ENCODE data around the gene FKBP3. TPM values are rescaled to one million over a fixed set of nuclear protein-coding genes. Genes with fewer than 3 reads are reported as not detected.
"Not testable (repeated sequence)": the region's sequence is repeated elsewhere in the genome, so short reads cannot be mapped to it uniquely, and the experiment has no call there.

The FKBP3 gene
- total and polyA plus RNA-seq, 2 donors, result 51.0 to 53.9 TPM

DNA sequence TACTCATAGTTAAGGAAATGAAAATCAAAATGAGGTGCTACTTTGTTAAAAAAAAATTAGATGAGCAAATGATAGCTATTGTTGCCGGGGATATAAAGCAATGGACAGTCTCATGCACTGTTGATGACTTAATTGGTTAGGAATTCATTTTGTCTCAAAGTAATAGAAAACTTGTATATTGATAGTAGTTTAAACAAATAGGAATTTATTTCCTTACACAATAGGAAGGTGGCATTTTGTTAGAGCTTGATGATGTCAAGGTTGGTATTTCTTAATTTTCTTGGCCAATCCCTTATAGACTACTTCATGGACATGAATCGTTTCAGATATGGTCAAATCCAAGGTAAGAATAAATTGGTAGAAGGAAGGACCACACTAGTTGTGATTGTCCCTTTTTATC lies 42.6 kb downstream of the FKBP3 start:
- Histone ChIP-seq H3K36me3 (ENCODE audit: insufficient read depth) (no peaks in the 10 kb centered on the region), H3K4me1 (ENCODE audit: insufficient read depth) (no peaks in the 10 kb centered on the region), H3K4me3 (ENCODE audit: low read depth, low read length) (no peak overlapping the region), H3K27ac (ENCODE audit: low read depth) (no peak overlapping the region)
- 89% methylated on average over 2 of the region's 2 CpGs for WGBS
- no peak for DNase-seq (ENCODE audit: extremely low spot score)

DNA sequence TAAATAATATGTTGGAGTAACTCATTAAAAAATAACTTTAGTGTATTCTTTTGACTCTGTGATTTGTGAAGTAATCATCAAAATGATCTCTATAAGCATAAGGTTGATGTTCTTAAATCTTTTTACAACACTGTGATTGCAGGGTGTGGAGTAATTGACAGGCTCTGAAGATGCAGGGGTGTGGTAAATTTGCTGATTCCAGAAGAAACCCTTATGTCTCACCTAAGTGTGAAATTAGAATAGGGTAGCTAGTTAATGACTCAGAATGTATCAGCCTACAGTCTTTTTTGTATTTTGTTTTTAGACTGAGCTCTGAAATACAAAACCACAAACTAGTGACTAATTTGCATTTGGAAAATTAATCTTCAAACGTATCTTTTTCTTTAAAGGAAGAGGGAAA lies 44.5 kb downstream of the FKBP3 start:
- no peak overlapping the region for H3K27ac ChIP-seq (ENCODE audit: low read depth)
- no peak overlapping the region for H3K4me3 ChIP-seq (ENCODE audit: low read depth, low read length)
- 54% methylated on average over 1 of the region's 1 CpG for WGBS
- DNase-seq (ENCODE audit: extremely low spot score), result no peak
- no peaks in the 10 kb centered on the region for H3K36me3 ChIP-seq (ENCODE audit: insufficient read depth)
- peaks cover 1% of the 10 kb centered on the region for H3K4me1 ChIP-seq (ENCODE audit: insufficient read depth)

- Histone ChIP-seq H3K27ac (ENCODE audit: low read depth) (no peak overlapping the region), H3K36me3 (ENCODE audit: insufficient read depth) (no peaks in the 10 kb centered on the region), H3K4me3 (ENCODE audit: low read depth, low read length) (peak overlapping the region; percentile 73), H3K4me1 (ENCODE audit: insufficient read depth) (peaks cover 1% of the 10 kb centered on the region)
- no peak for DNase-seq (ENCODE audit: extremely low spot score)
- 3% methylated on average over 4 of the region's 4 CpGs for WGBS
Measured at GRCh38 chr14:45084946-45085346, 49.3 kb downstream of the FKBP3 start.

DNA sequence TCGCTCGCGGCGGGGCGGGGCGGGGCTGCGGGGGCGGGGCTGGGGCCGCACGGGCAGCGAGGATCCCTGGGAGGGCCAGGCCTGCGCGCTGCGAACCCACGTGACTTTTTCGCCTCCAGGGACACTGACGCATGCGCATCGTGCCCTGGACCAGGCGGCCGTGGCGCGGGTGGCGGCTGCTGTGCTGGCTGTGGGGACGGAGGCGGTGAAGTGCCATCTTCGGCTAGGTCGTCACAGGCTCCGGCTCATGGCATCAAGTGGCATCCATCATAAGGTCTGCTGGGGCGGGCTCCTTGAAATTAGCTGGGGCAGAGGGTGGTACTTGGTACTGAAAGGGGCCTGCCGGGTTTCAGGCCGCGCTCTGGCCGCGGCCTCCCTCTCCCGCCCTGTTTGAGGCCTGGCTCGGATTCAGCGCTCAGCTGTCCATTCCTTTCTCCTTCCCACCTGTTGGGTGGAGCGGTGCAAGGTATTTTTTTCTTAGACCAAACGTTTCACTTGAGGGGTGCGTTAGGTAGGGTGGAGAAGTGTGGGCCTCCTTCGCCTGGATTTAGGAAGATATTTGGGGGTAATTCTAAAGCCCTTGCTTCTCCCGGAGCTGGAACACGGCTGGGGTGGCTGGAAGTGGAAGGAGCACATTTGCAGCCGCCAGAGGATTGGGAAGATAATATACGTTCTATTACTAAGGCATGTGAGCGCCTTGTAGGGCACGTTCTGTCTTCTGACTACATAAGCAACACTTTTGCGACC lies 50.1 kb downstream of the FKBP3 start, which contains the start of gene PRPF39:
PRPF39 (plus strand) TSS at position 141 of the 747 bp plus-strand sequence. CDS start 11,124 bp downstream, outside the sequence.
- peaks cover 1% of the 10 kb centered on the region for H3K4me1 ChIP-seq (ENCODE audit: insufficient read depth)
- peak within 1 kb of the TSS; percentile 35 for H3K27ac ChIP-seq (ENCODE audit: low read depth)
- peak; percentile 83 for DNase-seq (ENCODE audit: extremely low spot score)
- under 1% methylated on average over 49 of the region's 49 CpGs for WGBS
- no peaks in the 10 kb centered on the region for H3K36me3 ChIP-seq (ENCODE audit: insufficient read depth)
- peak within 1 kb of the TSS; percentile 73 for H3K4me3 ChIP-seq (ENCODE audit: low read depth, low read length)

GRCh38 chr14:45083617-45083975 lies 50.7 kb downstream of the FKBP3 start:
- under 1% methylated on average over 10 of the region's 10 CpGs for WGBS
- no peaks in the 10 kb centered on the region for H3K36me3 ChIP-seq (ENCODE audit: insufficient read depth)
- peaks cover 1% of the 10 kb centered on the region for H3K4me1 ChIP-seq (ENCODE audit: insufficient read depth)
- DNase-seq (ENCODE audit: extremely low spot score), result peak; percentile 11
- no peak overlapping the region for H3K27ac ChIP-seq (ENCODE audit: low read depth)
- peak overlapping the region; percentile 73 for H3K4me3 ChIP-seq (ENCODE audit: low read depth, low read length)

DNA sequence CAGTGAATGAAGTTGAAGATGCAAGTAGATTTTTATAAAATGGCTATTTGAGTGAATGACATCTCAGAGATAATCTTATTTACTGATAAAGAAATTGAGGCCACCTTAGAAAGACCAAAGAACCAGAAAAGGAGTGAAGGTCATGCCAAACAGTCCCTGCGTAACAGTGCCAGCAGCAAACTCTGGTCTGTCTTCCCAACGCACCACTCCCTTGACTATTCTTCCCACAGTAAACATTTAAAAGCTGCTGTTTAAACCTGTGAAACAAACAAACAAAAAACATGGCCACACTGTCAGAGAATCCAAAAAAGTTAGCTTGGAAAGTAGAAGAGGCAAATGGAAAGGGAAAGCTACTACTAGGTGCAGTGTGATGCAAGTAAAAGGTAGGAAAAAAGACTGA lies 51.9 kb downstream of the FKBP3 start:
- no peak overlapping the region for H3K27ac ChIP-seq (ENCODE audit: low read depth)
- peaks cover 1% of the 10 kb centered on the region for H3K4me1 ChIP-seq (ENCODE audit: insufficient read depth)
- no peak for DNase-seq (ENCODE audit: extremely low spot score)
- H3K36me3 ChIP-seq (ENCODE audit: insufficient read depth), result no peaks in the 10 kb centered on the region
- WGBS, result 77% methylated on average over 2 of the region's 2 CpGs
- H3K4me3 ChIP-seq (ENCODE audit: low read depth, low read length), result no peak overlapping the region

DNA sequence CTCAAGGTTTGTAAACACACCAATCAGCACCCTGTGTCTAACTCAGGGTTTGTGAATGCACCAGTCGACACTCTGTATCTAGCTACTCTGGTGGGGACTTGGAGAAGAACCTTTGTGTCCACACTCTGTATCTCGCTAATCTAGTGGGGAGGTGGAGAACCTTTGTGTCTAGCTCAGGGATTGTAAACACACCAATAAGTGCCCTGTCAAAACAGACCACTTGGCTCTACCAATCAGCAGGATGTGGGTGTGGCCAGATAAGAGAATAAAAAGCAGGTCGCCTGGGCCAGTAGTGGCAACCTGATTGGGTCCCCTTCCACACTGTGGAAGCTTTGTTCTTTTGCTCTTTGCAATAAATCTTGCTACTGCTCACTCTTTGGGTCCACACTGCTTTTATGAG lies 53.2 kb downstream of the FKBP3 start:
- not testable (repeated sequence) for DNase-seq (ENCODE audit: extremely low spot score); H3K4me3 ChIP-seq (ENCODE audit: low read depth, low read length); H3K27ac ChIP-seq (ENCODE audit: low read depth); H3K36me3 ChIP-seq (ENCODE audit: insufficient read depth); H3K4me1 ChIP-seq (ENCODE audit: insufficient read depth)
- 90% methylated on average over 3 of the region's 3 CpGs for WGBS

GRCh38 chr14:45080416-45080968 lies 53.8 kb downstream of the FKBP3 start:
- H3K27ac ChIP-seq (ENCODE audit: low read depth); H3K36me3 ChIP-seq (ENCODE audit: insufficient read depth); H3K4me1 ChIP-seq (ENCODE audit: insufficient read depth); H3K4me3 ChIP-seq (ENCODE audit: low read depth, low read length); DNase-seq (ENCODE audit: extremely low spot score): not testable (repeated sequence)
- 97% methylated on average over 40 of the region's 40 CpGs for WGBS

DNA sequence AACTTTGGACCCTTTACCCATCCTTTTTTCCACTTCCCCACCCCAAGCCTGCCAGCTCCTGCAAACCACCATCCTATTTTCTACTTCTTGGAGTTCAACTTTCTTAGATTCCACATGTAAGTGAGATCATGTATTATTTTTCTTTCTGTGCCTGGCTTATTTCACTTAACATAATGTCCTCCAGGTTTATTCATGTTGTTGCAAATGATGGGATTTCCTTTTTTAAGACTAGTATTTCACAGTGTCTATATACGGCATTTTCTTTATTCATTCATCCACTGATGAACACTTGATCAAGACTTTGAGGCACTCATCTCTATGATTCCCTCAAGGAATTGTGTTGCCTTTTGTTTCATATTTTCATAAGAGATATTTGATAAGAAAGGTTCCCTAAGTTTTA lies 56.0 kb downstream of the FKBP3 start:
- 91% methylated on average over 1 of the region's 1 CpG for WGBS
- Histone ChIP-seq H3K36me3 (ENCODE audit: insufficient read depth) (no peaks in the 10 kb centered on the region), H3K4me3 (ENCODE audit: low read depth, low read length) (no peak overlapping the region), H3K27ac (ENCODE audit: low read depth) (no peak overlapping the region), H3K4me1 (ENCODE audit: insufficient read depth) (no peaks in the 10 kb centered on the region)
- no peak for DNase-seq (ENCODE audit: extremely low spot score)

DNA sequence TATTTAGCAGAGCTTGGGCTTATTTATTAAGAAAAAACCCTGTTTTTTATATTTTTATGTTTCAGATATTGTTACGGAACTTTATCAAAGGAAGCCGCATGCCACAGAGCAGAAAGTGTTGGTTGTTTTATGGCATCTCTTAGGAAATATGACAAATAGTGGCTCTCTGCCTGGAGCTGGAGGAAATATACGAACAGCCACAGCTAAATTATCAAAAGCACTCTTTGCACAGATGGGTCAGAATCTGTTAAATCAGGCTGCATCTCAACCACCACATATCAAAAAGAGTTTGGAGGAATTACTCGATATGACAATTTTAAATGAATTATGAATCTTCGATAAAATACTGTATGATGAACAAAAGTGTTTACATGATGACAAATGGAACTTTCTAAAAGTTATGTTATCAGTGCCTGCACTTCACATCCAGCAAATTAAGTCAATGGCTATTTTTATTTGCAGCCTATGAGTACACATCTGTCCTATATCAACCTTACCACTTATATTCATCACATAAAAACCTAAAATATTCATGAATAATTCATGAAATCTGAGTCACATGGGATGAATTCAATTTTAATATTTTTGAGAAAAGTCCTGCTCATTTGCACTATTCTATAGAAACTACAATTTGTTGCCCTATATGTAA lies 60.9 kb downstream of the FKBP3 start:
- DNase-seq (ENCODE audit: extremely low spot score), result no peak
- Histone ChIP-seq H3K36me3 (ENCODE audit: insufficient read depth) (peaks cover 3% of the 10 kb centered on the region), H3K4me3 (ENCODE audit: low read depth, low read length) (no peak overlapping the region), H3K27ac (ENCODE audit: low read depth) (no peak overlapping the region), H3K4me1 (ENCODE audit: insufficient read depth) (no peaks in the 10 kb centered on the region)
- WGBS, result 81% methylated on average over 5 of the region's 5 CpGs

GRCh38 chr14:45072126-45072525 lies 62.2 kb downstream of the FKBP3 start:
- H3K4me3 ChIP-seq (ENCODE audit: low read depth, low read length), result no peak overlapping the region
- no peak overlapping the region for H3K27ac ChIP-seq (ENCODE audit: low read depth)
- no peaks in the 10 kb centered on the region for H3K4me1 ChIP-seq (ENCODE audit: insufficient read depth)
- DNase-seq (ENCODE audit: extremely low spot score), result no peak
- WGBS, result 94% methylated on average over 6 of the region's 6 CpGs
- peaks cover 3% of the 10 kb centered on the region for H3K36me3 ChIP-seq (ENCODE audit: insufficient read depth)

GRCh38 chr14:45070215-45070614 lies 64.1 kb downstream of the FKBP3 start:
- no peak for DNase-seq (ENCODE audit: extremely low spot score)
- H3K27ac ChIP-seq (ENCODE audit: low read depth), result no peak overlapping the region
- H3K4me1 ChIP-seq (ENCODE audit: insufficient read depth), result no peaks in the 10 kb centered on the region
- H3K4me3 ChIP-seq (ENCODE audit: low read depth, low read length), result no peak overlapping the region
- H3K36me3 ChIP-seq (ENCODE audit: insufficient read depth), result peaks cover 3% of the 10 kb centered on the region
- 94% methylated on average over 1 of the region's 1 CpG for WGBS

DNA sequence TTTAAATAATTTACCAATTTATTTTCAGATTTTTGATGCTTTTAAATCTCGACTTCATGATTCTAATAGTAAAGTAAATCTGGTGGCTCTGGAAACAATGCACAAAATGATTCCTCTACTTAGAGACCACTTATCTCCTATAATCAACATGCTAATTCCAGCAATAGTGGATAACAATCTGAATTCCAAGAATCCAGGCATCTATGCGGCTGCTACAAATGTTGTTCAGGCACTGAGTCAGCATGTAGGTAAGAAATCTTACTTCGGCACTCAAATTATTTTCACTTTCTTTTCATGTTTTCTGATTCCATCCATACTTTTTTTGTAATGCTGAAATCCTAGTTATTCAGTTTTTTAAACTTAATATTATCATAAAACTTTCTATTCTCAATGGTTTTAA lies 65.9 kb downstream of the FKBP3 start:
- WGBS, result 83% methylated on average over 3 of the region's 3 CpGs
- Histone ChIP-seq H3K4me3 (ENCODE audit: low read depth, low read length) (no peak overlapping the region), H3K27ac (ENCODE audit: low read depth) (no peak overlapping the region), H3K4me1 (ENCODE audit: insufficient read depth) (no peaks in the 10 kb centered on the region), H3K36me3 (ENCODE audit: insufficient read depth) (peaks cover 3% of the 10 kb centered on the region)
- DNase-seq (ENCODE audit: extremely low spot score), result no peak

DNA sequence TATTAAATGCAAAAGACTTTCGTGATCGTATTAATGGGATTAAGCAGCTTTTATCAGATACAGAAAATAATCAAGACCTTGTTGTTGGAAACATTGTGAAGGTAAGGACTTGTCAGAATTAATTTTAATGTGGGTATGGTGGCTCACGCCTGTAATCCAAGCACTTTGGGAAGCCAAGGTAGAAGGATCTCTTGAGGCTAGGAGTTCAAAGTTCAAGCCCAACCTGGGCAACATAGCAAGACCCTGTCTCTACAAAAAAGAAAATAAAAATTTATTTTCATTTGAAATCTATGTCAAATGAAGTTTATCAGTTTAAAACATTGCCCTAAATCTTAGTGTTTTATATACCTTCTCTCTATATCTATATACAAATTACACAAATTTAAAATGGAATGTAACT lies 67.6 kb downstream of the FKBP3 start:
- Histone ChIP-seq H3K36me3 (ENCODE audit: insufficient read depth) (peaks cover 3% of the 10 kb centered on the region), H3K27ac (ENCODE audit: low read depth) (no peak overlapping the region), H3K4me3 (ENCODE audit: low read depth, low read length) (no peak overlapping the region), H3K4me1 (ENCODE audit: insufficient read depth) (no peaks in the 10 kb centered on the region)
- WGBS, result 78% methylated on average over 3 of the region's 3 CpGs
- DNase-seq (ENCODE audit: extremely low spot score), result no peak
